NCI-H446 (cell line): Measurements from ENCODE around the gene PDZD2.
"Not testable (repeated sequence)": the region's sequence is repeated elsewhere in the genome, so short reads cannot be mapped to it uniquely, and the experiment has no call there.

Source experiments
- DNase-seq, 2 experiments: peaks; one replicate each; lab custom pipeline; 2025; lab: John Stamatoyannopoulos, UW

The PDZD2 gene

GRCh38 chr5:31770132-31770720, 131.3 kb downstream of the PDZD2 start:
- DNase-seq, result no peak

- no peak for DNase-seq
These were observed 132.1 kb downstream of the PDZD2 start for GRCh38 chr5:31770998-31771397.

- DNase-seq, result no peak
These were observed 132.6 kb downstream of the PDZD2 start for GRCh38 chr5:31771500-31771899.

DNA sequence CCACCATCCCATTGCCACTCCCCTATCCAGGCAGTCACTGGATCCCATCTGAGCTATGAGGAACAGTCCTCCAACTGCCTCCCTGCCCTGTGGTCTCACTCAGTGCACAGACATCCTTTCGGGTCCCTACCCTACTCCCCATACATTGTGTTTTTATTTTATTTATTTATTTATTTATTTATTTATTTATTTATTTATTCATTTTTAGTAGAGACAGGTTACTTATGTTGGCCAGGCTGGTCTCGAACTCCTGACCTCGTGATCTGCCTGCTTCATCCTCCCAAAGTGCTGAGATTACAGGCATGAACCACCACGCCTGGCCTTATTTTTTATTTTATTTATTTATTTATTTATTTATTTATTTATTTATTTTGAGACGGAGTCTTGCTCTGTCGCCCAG, 137.4 kb downstream of the PDZD2 start:
- DNase-seq, result not testable (repeated sequence)

DNA sequence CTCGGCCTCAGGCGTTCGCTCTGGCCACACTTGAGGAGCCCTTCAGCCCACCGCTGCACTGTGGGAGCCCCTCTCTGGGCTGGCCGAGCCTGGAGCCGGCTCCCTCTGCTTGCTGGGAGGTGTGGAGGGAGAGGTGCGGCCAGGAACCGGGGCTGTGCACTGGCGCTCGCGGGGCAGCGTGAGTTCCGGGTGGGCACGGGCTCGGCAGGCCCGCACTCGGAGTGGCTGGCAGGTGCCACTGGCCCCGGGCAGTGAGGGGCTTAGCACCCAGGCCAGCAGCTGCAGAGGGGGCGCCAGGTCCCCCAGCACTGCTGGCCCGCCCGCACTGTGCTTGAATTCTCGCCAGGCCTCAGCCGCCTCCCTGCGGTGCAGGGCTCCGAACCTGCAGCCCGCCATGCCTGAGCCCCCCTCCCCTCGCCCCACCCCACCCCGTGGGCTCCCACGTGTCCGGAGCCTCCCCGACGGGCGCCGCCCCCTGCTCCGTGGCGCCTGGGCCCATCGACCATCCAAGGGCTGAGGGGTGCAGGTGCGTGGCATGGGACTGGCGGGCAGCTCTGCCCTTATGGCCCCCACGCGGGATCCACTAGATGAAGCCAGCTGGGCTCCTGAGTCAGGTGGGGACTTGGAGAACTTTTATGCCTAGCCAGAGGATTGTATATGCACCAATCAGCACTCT, 138.2 kb downstream of the PDZD2 start:
- DNase-seq, result no peak

DNA sequence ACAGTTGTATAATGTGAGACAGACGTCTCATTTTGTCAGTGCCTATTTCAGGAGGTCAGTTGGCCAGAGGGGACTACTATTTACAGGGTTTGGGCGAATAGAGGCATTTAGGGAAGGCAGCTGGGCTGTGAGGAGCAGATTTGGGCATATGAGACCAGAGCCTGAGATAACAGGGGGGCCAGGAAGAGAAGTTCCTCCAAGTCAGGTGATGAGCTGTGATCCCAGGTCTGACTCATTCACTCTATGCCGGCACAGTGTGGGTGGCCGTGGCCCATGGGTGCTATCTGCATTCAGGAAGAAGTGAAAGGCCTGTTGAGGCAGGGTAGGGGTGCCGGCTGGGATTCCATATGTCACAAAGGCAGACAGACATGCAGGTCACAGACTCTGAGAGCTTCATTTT, 142.8 kb downstream of the PDZD2 start:
- DNase-seq, result no peak

DNA sequence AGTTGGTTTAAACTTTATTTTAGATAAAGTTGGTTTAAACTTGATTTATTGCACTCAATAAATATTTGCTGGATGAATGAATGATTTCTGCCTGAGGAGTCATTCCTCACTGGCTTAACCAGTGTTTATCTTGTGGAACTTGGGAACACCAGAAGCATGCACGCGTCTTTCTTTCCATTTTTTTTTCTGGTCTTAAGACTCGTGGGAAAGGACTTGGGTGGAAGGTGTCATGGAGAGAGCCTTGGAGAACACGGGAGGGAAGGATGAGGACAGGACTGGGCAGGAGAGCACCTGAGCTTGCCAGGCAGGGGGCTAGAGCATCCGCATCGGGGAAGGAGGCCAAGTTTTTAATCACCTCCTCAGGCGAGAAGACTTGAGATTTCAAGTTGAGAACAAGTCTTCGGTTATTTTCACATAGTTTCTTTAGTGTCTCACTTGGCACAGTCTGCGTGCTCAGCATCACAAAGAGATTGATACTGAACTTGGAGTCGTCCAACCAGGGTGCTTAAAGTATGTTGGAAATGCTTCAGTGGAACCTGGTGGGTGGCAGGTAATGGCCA, 144.2 kb downstream of the PDZD2 start:
- DNase-seq, result no peak

GRCh38 chr5:31783731-31784130, 144.8 kb downstream of the PDZD2 start:
- DNase-seq, result no peak

DNA sequence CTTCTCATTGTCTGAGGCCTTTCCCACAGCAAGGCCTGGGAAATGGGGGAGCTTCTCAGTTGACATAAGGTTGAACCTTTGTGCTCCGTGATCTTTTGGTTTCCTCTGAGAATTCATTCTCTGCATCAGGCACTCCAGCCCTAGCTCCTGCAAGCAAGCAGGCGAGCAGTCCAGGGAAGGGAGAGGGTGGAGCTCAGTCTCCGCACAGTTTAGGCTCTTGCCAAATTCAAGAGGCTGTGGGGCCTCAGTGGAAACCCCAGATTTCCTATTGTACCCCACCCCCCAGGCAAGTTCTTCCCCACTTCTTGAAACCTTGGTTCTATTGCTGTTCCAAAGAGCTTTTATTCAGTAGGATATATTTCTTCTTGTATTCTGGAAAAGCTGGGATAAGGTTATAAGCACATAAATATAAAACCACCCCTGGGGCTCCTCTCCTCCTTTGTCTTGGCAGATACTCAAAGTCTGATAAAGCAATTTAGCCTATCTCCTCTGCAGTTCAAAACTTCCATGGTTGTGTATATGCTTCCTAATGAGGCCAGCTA, 147.2 kb downstream of the PDZD2 start:
- DNase-seq, result no peak

DNA sequence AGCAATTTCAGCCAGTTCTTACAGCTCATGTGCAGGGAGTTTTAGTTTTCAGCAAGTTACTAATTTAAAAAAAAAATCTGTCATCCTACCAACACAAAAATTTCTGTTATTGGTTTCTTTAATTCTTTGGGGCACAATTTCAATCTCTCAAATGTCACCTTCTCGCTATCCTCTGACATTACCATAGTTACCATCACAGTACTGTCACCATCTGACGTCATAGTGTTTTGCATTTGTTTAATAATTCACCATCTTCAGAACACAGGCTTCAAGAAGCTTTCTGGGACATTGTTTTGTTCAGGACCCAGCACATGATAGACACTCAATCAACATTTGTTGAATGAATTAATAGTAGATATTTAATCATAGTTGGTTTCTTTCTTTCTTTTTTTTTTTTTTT, 155.1 kb downstream of the PDZD2 start:
- DNase-seq, result no peak

- no peak for DNase-seq
These were observed 159.2 kb downstream of the PDZD2 start for GRCh38 chr5:31798168-31798567.

DNA sequence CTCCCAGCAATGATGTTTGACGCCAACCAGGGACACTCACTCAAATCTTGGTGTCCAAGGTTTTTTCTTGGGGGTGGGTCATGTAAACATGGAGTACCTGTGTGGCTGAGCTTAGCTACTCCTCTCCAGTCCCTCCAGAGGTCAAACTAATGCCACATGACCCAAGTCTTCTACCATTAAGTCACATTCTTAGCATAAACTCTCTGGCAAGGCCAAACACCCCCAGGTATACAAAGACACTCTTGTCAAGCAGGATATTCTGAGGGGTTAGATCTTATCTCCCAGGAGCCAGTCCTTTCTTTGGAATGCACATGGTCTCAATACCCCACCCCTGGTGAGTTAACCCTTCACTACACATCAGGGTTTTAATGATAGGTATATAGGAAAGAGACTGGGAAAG, 161.4 kb downstream of the PDZD2 start:
- no peak for DNase-seq

- no peak for DNase-seq
These were observed 167.0 kb downstream of the PDZD2 start for GRCh38 chr5:31805785-31806400.

- DNase-seq, result no peak
These were observed 167.6 kb downstream of the PDZD2 start for GRCh38 chr5:31806561-31806960.

DNA sequence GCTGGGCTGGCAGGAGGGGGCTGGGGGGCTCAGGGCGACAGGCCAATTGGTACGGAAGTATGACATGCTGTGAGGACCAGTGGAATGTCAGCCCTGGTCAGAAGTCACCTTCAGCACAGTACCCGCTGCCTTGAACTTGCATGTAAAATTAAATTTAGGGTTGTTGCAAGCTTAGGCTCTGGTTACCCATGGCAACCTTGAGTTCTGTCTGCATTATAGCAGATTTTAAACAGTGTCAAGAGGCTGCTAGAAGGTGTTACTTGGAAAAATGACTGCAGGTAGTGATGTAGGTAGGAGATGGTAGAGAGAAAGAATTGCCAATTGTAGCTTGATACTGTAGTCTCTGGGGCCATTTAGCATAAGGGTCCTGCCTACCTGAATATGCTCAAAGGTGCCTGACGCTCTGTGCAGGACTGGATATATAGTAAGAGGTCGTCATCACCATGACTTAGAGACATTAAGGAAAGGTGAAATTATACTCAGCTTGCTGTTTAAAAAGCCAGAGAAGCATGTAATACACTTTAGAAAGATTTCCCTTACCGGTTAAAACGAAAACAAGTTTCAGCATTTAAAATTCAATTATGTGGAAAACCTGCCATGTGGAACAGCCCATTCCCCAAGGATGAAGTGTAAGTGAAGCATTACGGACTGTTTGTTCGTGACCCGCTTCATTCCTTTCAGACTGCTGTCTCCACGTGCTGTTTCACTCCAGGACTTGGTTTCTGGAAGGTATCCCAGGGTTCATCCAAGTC, 169.0 kb downstream of the PDZD2 start:
- no peak for DNase-seq

DNA sequence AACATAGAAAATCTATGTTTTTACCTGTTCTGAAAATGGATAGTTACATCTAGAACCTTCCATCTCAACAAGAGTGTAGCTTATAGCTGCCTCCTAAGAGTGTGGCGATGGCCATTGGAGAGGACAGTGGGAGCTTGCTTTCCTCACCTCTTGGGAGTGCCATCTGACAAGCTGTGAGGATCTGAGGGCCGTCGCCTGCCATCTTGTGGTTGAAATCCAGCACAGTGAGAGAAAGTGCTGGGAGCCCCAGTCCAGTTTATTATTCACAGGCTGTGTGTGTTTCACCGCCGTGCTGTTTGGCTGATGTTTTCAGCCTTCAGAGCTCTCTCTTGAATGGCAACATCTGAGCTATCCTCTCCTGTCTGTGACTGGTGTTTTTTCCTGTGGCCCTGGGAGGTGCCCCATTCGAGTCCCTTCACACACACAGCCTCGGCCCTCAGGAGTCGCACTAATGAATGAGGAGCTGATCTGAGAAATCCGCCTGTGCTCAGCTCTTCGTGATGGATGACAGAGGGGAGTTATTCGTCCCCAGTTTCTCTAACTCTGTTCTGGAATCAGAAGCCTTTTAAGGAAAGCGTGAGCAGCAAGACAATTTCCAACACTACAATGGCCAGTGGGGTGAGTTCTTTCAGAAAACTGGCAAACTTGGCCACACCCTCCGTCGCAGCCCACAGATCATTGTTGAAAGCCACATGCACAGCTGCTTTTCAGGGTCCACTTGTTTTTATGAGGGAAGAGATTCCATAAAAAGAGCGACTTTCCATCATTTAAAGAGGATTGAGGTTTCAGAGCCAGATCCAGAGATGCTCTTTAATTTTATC, 170.3 kb downstream of the PDZD2 start:
- DNase-seq, result peak; percentile 19 to 65

GRCh38 chr5:31811210-31811609, 172.3 kb downstream of the PDZD2 start:
- DNase-seq, result no peak

DNA sequence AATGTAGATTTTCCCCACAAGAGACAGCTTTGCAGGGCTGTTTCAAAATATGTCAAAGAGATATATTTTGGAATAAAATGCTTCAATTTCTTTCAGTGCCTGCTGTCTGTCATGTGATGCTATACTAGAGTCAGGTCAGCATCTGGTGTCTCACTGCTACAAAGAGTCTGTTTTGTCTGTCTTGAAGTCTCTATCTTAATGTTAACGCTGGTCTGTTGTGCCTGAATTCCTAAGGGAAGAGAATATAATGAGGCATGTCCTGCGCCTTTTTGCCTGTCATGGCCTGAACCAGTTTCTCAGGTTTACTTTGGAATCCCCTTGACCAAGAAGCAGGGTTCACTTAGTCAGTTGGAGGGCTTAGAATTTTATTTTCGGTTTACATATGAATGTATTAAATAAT, 176.4 kb downstream of the PDZD2 start:
- DNase-seq, result no peak

DNA sequence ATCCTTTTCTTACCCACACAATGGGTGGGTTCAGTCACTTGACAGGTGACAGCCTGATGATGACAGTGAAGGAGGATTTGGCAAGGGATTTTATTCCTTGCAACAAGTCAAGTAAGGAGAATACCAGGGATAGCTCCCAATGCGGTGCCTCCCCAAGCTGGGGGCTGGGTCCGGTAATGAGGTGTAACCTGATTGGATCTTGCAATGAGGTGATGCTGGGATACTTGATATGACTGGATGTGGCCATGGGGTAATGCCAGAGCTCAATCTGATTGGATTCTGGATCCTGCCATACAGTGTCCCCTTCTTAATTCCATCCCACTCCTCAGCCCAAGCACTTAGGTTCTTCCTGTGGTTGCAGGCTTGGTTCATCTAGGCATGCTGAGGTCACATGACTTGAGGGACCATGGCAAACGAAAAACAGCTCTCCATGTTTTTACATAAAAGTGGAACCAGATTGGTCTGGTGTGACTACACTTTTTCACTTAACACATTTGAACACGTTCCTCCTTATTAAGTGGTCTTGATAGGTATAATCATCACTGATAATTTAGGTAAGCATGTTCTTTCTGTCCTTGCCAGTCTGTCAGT, 181.1 kb downstream of the PDZD2 start:
- peak in 1 of 2 experiments; percentile 23 for DNase-seq

GRCh38 chr5:31823472-31823871, 184.5 kb downstream of the PDZD2 start:
- DNase-seq, result no peak
